Cardiac fibroblast (primary cell): Measurements from ENCODE around the gene SERPINE2.

Experiments used
- DNase-seq, 2 donors: peaks; one replicate each; pipeline versions ENCODE4 v3.0.0 to v3.0.0-alpha.2; 2010; ENCODE audit warnings: low read depth in 2 of 2
- H3K4me3 ChIP-seq, 2 donors: replicated peaks in 1 of 2; 1 replicate in 1 of 2; 2 replicates in 1 of 2; pipeline ENCODE4 v1.5.1; 2011; ENCODE audit warnings: low read depth in 2 of 2, low read length in 2 of 2, mild to moderate bottlenecking in 2 of 2, moderate library complexity in 1 of 2
- CTCF ChIP-seq: IDR thresholded peaks from one replicate; pipeline ENCODE4 v1.5.1; 2011; ENCODE audit warnings: low read depth, mild to moderate bottlenecking, low read length, inconsistent platforms

SERPINE2 gene

GRCh38 chr2:224055101-224055500 is 16.0 kb upstream of the SERPINE2 start:
- no peak overlapping the region for H3K4me3 ChIP-seq
- DNase-seq: peak in 1 of 2 donors; percentile 53
- no peak for TF ChIP-seq CTCF

DNA sequence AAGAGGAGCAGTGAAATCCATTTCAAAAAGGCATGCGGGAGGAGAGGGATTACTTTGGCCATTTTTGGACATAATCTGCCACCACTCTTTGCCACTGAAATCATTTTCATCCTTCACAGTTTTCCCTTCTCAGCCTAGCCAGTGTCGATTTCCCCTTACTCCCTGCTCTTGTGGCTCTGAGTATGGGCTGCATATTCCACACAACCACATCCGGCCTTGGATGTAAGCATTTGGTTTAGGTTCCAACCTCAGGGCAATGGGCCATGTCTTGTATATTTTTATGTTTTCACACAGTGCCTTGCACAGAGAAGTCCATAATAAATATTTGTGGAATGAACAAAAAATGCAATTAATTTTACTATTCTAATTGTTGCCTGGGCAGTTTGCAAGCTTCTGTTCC is 7.7 kb upstream of the SERPINE2 start:
- DNase-seq: peak in 1 of 2 donors; percentile 17
- TF ChIP-seq CTCF: no peak
- H3K4me3 ChIP-seq: no peak overlapping the region

- no peak overlapping the region for H3K4me3 ChIP-seq
- TF ChIP-seq CTCF: no peak
- peak; percentile 31 to 68 for DNase-seq
These were observed 3.2 kb upstream of the SERPINE2 start for GRCh38 chr2:224042191-224042696.

DNA sequence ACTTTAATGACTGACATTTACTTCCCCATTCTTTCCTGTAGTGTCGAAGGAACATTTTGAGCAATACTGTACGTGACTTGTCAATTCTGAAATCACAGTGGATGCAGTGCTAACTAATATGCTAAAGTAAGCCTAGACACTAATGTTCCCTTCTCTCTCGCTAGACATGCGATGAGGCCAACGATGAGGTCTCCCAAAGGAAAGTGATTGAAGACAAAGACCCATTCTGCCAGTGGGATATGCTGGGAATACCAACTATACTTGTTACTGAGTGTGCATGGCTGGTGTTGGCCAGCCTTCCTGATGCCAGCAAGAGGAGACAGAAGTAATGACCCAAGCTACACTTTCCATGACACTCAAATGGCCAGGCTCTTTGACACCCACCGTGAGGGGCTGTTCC is 2.5 kb upstream of the SERPINE2 start:
- DNase-seq: no peak
- no peak overlapping the region for H3K4me3 ChIP-seq
- no peak for TF ChIP-seq CTCF

GRCh38 chr2:224040753-224041152 is 1.7 kb upstream of the SERPINE2 start:
- no peak for DNase-seq
- TF ChIP-seq CTCF: no peak

DNA sequence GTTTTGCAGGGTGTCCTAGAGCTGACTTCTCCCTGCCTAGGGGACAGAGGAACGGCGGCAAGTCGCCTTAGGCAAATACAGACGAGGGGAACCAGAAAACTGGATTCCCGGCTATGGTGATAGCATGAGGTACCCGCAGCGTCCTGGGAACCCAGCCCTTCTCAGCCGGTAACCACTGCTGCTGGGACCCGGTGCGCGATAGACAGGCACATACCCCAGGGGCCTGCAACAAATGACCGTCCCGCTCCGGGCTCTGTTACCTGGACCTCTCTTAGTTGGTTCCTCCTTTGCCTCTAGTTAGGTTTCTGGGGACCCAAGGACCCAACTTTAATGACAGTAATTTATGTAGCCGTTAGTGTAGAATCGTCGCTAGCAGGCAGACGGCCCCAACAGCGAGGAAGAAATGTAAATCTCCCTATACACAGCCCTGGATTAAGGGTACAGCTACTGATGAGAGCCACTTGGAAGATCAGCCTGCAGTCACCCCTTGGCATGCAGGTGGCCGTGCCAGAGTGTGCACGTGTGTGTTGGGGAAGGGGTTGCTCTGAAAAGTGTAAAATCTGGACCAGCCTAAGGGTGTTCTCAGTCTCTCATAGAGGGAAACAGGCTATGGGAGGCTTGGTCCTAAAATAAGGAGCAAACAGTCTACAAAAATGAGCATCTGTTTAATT is 819 bp upstream of the SERPINE2 start:
- no peak for DNase-seq
- no peak for TF ChIP-seq CTCF
- H3K4me3 ChIP-seq: peak overlapping the region; percentile 47 to 79

More at GRCh38 chr2:224040753-224041152, 1.7 kb upstream of the SERPINE2 start:
- H3K4me3 ChIP-seq: no peak overlapping the region

DNA sequence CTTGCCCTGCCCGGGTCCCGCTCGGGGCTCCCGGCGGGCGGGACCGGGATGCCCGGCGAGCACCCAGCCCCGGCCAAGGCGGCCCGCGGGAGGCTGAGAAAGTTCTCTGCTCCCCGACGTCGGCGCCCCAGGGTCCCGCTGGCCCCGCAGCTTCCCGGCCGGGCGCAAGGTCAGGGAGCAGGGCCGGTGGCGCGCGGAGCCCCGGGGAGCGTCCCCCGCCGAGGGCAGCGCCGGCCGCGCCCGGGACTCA is 331 bp downstream of the SERPINE2 start:
- peak overlapping the region; percentile 79 to 80 for H3K4me3 ChIP-seq
- DNase-seq: no peak
- no peak for TF ChIP-seq CTCF
